KMS-11 (cell line): ENCODE data around the gene ZNF521.

ENCODE experiments used
- H2AFZ ChIP-seq: fragments of 200-600 bp; sonication (generic); 2 replicates; pipeline ENCODE4 v1.6.1; 2016; ENCODE audit warnings: antibody characterized with exemption, mixed run types, low read depth
- H3K27ac ChIP-seq: fragments of 200-600 bp; sonication (generic); 2 replicates; pipeline ENCODE4 v1.6.1; 2016; ENCODE audit warnings: mild to moderate bottlenecking, mixed run types
- H3K27me3 ChIP-seq: fragments of 200-600 bp; sonication (generic); 2 replicates; pipeline ENCODE4 v1.6.1; 2017; ENCODE audit warnings: mild to moderate bottlenecking, low read depth, mixed run types, moderate library complexity; ENCODE audit not compliant: insufficient read depth
- H3K36me3 ChIP-seq: fragments of 200-600 bp; sonication (generic); 2 replicates; pipeline ENCODE4 v1.6.1; 2017; ENCODE audit warnings: mild to moderate bottlenecking, mixed run types; ENCODE audit not compliant: insufficient read depth
- H3K4me1 ChIP-seq: fragments of 200-600 bp; sonication (generic); 2 replicates; pipeline ENCODE4 v1.6.1; 2016; ENCODE audit warnings: mild to moderate bottlenecking, low read depth, mixed run types; ENCODE audit not compliant: poor library complexity, severe bottlenecking
- H3K4me2 ChIP-seq: fragments of 200-600 bp; sonication (generic); 2 replicates; pipeline ENCODE4 v1.7.0; 2016; ENCODE audit warnings: mild to moderate bottlenecking, mixed run types
- H3K4me3 ChIP-seq: fragments of 200-600 bp; sonication (generic); IDR thresholded peaks from 2 replicates; pipeline ENCODE4 v1.6.1; 2017; ENCODE audit warnings: low read depth, low read length, mixed read lengths; ENCODE audit not compliant: insufficient read depth
- H3K79me2 ChIP-seq: fragments of 200-600 bp; sonication (generic); 2 replicates; pipeline ENCODE4 v1.6.1; 2016; ENCODE audit warnings: low read depth, mixed run types; ENCODE audit not compliant: insufficient read depth
- H3K9ac ChIP-seq: fragments of 200-600 bp; sonication (generic); 2 replicates; pipeline ENCODE4 v1.6.1; 2016; ENCODE audit warnings: mild to moderate bottlenecking, mixed run types
- H4K20me1 ChIP-seq: fragments of 200-600 bp; sonication (generic); 2 replicates; pipeline ENCODE4 v1.6.1; 2016; ENCODE audit warnings: mild to moderate bottlenecking, mixed run types; ENCODE audit not compliant: insufficient read depth
- CTCF ChIP-seq: fragments of 200-600 bp; sonication (generic); conservative IDR thresholded peaks from 2 replicates; pipeline ENCODE4 v1.6.1; 2017; ENCODE audit warnings: low read depth, mild to moderate bottlenecking, antibody characterized with exemption, low read length, moderate library complexity, mixed read lengths

ZNF521 gene

GRCh38 chr18:25050605-25051004 lies 301.4 kb downstream of the ZNF521 start:
- H3K27ac ChIP-seq: no peak overlapping the region
- no peak overlapping the region for H3K4me2 ChIP-seq
- H2AFZ ChIP-seq: no peak overlapping the region
- H3K9ac ChIP-seq: no peak overlapping the region
- H3K36me3 ChIP-seq: no peaks in the 10 kb centered on the region
- no peaks in the 10 kb centered on the region for H4K20me1 ChIP-seq
- H3K4me1 ChIP-seq: no peaks in the 10 kb centered on the region
- no peak overlapping the region for H3K4me3 ChIP-seq
- no peaks in the 10 kb centered on the region for H3K79me2 ChIP-seq
- no peak for TF ChIP-seq CTCF
- no peaks in the 10 kb centered on the region for H3K27me3 ChIP-seq

- Histone ChIP-seq H3K36me3 (no peaks in the 10 kb centered on the region), H3K27ac (no peak overlapping the region), H3K79me2 (no peaks in the 10 kb centered on the region), H3K4me3 (no peak overlapping the region), H3K9ac (no peak overlapping the region), H3K4me1 (no peaks in the 10 kb centered on the region), H3K27me3 (no peaks in the 10 kb centered on the region), H2AFZ (no peak overlapping the region), H3K4me2 (no peak overlapping the region), H4K20me1 (no peaks in the 10 kb centered on the region)
- TF ChIP-seq CTCF: no peak
Measured at GRCh38 chr18:25047983-25048382, 304.0 kb downstream of the ZNF521 start.

GRCh38 chr18:25047421-25047820 lies 304.5 kb downstream of the ZNF521 start:
- no peaks in the 10 kb centered on the region for H3K79me2 ChIP-seq
- no peak overlapping the region for H3K27ac ChIP-seq
- no peaks in the 10 kb centered on the region for H3K36me3 ChIP-seq
- TF ChIP-seq CTCF: no peak
- no peaks in the 10 kb centered on the region for H3K27me3 ChIP-seq
- no peak overlapping the region for H3K4me3 ChIP-seq
- H3K9ac ChIP-seq: no peak overlapping the region
- H2AFZ ChIP-seq: no peak overlapping the region
- H4K20me1 ChIP-seq: no peaks in the 10 kb centered on the region
- H3K4me1 ChIP-seq: no peaks in the 10 kb centered on the region
- H3K4me2 ChIP-seq: no peak overlapping the region

GRCh38 chr18:25044694-25045093 lies 307.3 kb downstream of the ZNF521 start:
- H3K4me1 ChIP-seq: no peaks in the 10 kb centered on the region
- H3K9ac ChIP-seq: no peak overlapping the region
- no peaks in the 10 kb centered on the region for H3K36me3 ChIP-seq
- H3K27ac ChIP-seq: no peak overlapping the region
- no peak overlapping the region for H3K4me3 ChIP-seq
- no peaks in the 10 kb centered on the region for H3K27me3 ChIP-seq
- H2AFZ ChIP-seq: no peak overlapping the region
- no peaks in the 10 kb centered on the region for H4K20me1 ChIP-seq
- no peak overlapping the region for H3K4me2 ChIP-seq
- no peak for TF ChIP-seq CTCF
- H3K79me2 ChIP-seq: no peaks in the 10 kb centered on the region

GRCh38 chr18:25043104-25043503 lies 308.9 kb downstream of the ZNF521 start:
- no peaks in the 10 kb centered on the region for H3K36me3 ChIP-seq
- no peaks in the 10 kb centered on the region for H3K4me1 ChIP-seq
- no peak overlapping the region for H3K4me2 ChIP-seq
- no peak overlapping the region for H2AFZ ChIP-seq
- no peak for TF ChIP-seq CTCF
- no peak overlapping the region for H3K27ac ChIP-seq
- H3K9ac ChIP-seq: no peak overlapping the region
- H4K20me1 ChIP-seq: no peaks in the 10 kb centered on the region
- H3K79me2 ChIP-seq: no peaks in the 10 kb centered on the region
- no peaks in the 10 kb centered on the region for H3K27me3 ChIP-seq
- H3K4me3 ChIP-seq: no peak overlapping the region
